Hepatocyte (in vitro differentiated cells): ENCODE data around the gene ETV6. TPM values are rescaled to one million over a fixed set of nuclear protein-coding genes. Genes with fewer than 3 reads are reported as not detected.

Experiments used
- DNase-seq: peaks from one replicate; pipeline ENCODE4 v3.0.0-alpha.2; 2016; ENCODE audit warnings: low spot score
- H2AFZ ChIP-seq: fragments of 200-600 bp; sonication (generic); 2 replicates; pipeline ENCODE4 v1.6.0; 2016; ENCODE audit warnings: antibody characterized with exemption, mild to moderate bottlenecking
- H3K27ac ChIP-seq: fragments of 200-600 bp; sonication (generic); 2 replicates; pipeline ENCODE4 v1.5.1; 2016; ENCODE audit warnings: mild to moderate bottlenecking
- H3K27me3 ChIP-seq: fragments of 200-600 bp; sonication (generic); 2 replicates; pipeline ENCODE4 v1.6.1; 2016
- H3K36me3 ChIP-seq: fragments of 200-600 bp; sonication (generic); replicated peaks from 2 replicates; pipeline ENCODE4 v1.5.1; 2016; ENCODE audit warnings: low read depth; ENCODE audit not compliant: insufficient read depth
- H3K4me1 ChIP-seq: fragments of 200-600 bp; sonication (generic); 2 replicates; pipeline ENCODE4 v1.5.1; 2016; ENCODE audit warnings: mild to moderate bottlenecking, moderate library complexity; ENCODE audit not compliant: insufficient read depth
- H3K4me2 ChIP-seq: fragments of 200-600 bp; sonication (generic); 2 replicates; pipeline ENCODE4 v1.6.0; 2016
- H3K4me3 ChIP-seq: fragments of 200-600 bp; sonication (generic); 2 replicates; pipeline ENCODE4 v1.5.1; 2016; ENCODE audit warnings: mild to moderate bottlenecking
- H3K79me2 ChIP-seq: fragments of 200-600 bp; sonication (generic); 2 replicates; pipeline ENCODE4 v1.6.0; 2017; ENCODE audit warnings: mild to moderate bottlenecking
- H3K9me2 ChIP-seq: fragments of 200-600 bp; sonication (generic); replicated peaks from 2 replicates; pipeline ENCODE4 v1.6.0; 2017; ENCODE audit warnings: mild to moderate bottlenecking; ENCODE audit not compliant: insufficient read depth
- H3K9me3 ChIP-seq: fragments of 200-600 bp; sonication (generic); 2 replicates; pipeline ENCODE4 v1.5.1; 2016; ENCODE audit warnings: low read depth, mild to moderate bottlenecking
- H4K20me1 ChIP-seq: fragments of 200-600 bp; sonication (generic); 2 replicates; pipeline ENCODE4 v1.6.0; 2016; ENCODE audit warnings: mild to moderate bottlenecking; ENCODE audit not compliant: insufficient read depth, poor library complexity, severe bottlenecking
- CTCF ChIP-seq: fragments of 200-600 bp; sonication (generic); IDR thresholded peaks from 2 replicates; pipeline ENCODE4 v1.5.1; 2016; ENCODE audit warnings: antibody characterized with exemption, mild to moderate bottlenecking; ENCODE audit not compliant: poor library complexity
- EZH2 ChIP-seq: fragments of 200-600 bp; sonication (generic); IDR thresholded peaks from 2 replicates; pipeline ENCODE4 v1.6.1; 2016; ENCODE audit warnings: antibody characterized with exemption, mild to moderate bottlenecking, borderline replicate concordance
- EZH2phosphoT487 ChIP-seq: fragments of 200-600 bp; sonication (generic); IDR thresholded peaks from one replicate; pipeline ENCODE4 v1.6.1; 2018; ENCODE audit warnings: antibody characterized with exemption, mild to moderate bottlenecking, low read depth, moderate library complexity; ENCODE audit not compliant: unreplicated experiment, severe bottlenecking
- whole genome bisulfite sequencing: methylation state at CpG from one replicate; pipeline ENCODE4 v1.1.6; 2016; ENCODE audit warnings: low lambda C conversion rate; ENCODE audit errors: missing lambda C conversion rate; 5-methylcytosine and 5-hydroxymethylcytosine counted together
- polyA plus RNA-seq: library from polyadenylated mRNA; unstranded; fragments of >200 nt; fragmentation: Nextera tagmentation; extraction: Ambion mirVana; gene quantifications from 2 replicates; pipeline ENCODE4 v1.2.1, GENCODE V29; 2016
- total RNA-seq: library from RNA; depleted of rRNA; stranded (reverse); fragments of >200 nt; gene quantifications from 2 replicates; pipeline ENCODE4 v1.2.3, GENCODE V29; 2014

Gene ETV6
- total and polyA plus RNA-seq, 2 experiments from 2014 or later, result 8.0 to 9.7 TPM

- no peaks in the 10 kb centered on the region for H3K9me3 ChIP-seq
- no peak overlapping the region for H3K4me3 ChIP-seq
- H3K9me2 ChIP-seq, result no peaks in the 10 kb centered on the region
- H2AFZ ChIP-seq, result no peak overlapping the region
- no peak for TF ChIP-seq EZH2phosphoT487
- no peak for TF ChIP-seq CTCF
- TF ChIP-seq EZH2, result no peak
- peaks cover 7% of the 10 kb centered on the region for H3K79me2 ChIP-seq
- no peaks in the 10 kb centered on the region for H3K36me3 ChIP-seq
- H3K4me2 ChIP-seq, result no peak overlapping the region
- H3K4me1 ChIP-seq, result peaks cover 25% of the 10 kb centered on the region
- no peaks in the 10 kb centered on the region for H4K20me1 ChIP-seq
- H3K27ac ChIP-seq, result no peak overlapping the region
- 60% methylated on average over 4 of the region's 4 CpGs for WGBS
- no peaks in the 10 kb centered on the region for H3K27me3 ChIP-seq
- no peak for DNase-seq
These were observed 182.6 kb downstream of the ETV6 start for GRCh38 chr12:11832093-11832492.

- no peak overlapping the region for H3K4me3 ChIP-seq
- H3K36me3 ChIP-seq, result no peaks in the 10 kb centered on the region
- TF ChIP-seq CTCF (no peak), EZH2phosphoT487 (no peak), EZH2 (no peak)
- H3K9me2 ChIP-seq, result no peaks in the 10 kb centered on the region
- WGBS, result 72% methylated on average over 4 of the region's 4 CpGs
- H3K79me2 ChIP-seq, result peaks cover 10% of the 10 kb centered on the region
- no peaks in the 10 kb centered on the region for H3K27me3 ChIP-seq
- no peaks in the 10 kb centered on the region for H3K9me3 ChIP-seq
- H3K4me1 ChIP-seq, result peaks cover 16% of the 10 kb centered on the region
- no peak overlapping the region for H2AFZ ChIP-seq
- H4K20me1 ChIP-seq, result no peaks in the 10 kb centered on the region
- DNase-seq, result no peak
- no peak overlapping the region for H3K27ac ChIP-seq
- H3K4me2 ChIP-seq, result no peak overlapping the region
These were observed 183.9 kb downstream of the ETV6 start for GRCh38 chr12:11833174-11833895.

- peaks cover 15% of the 10 kb centered on the region for H3K4me1 ChIP-seq
- TF ChIP-seq CTCF (no peak), EZH2phosphoT487 (no peak), EZH2 (no peak)
- WGBS, result 59% methylated on average over 4 of the region's 4 CpGs
- H3K79me2 ChIP-seq, result peaks cover 10% of the 10 kb centered on the region
- H3K36me3 ChIP-seq, result no peaks in the 10 kb centered on the region
- no peaks in the 10 kb centered on the region for H4K20me1 ChIP-seq
- no peaks in the 10 kb centered on the region for H3K9me3 ChIP-seq
- H3K27me3 ChIP-seq, result no peaks in the 10 kb centered on the region
- H3K9me2 ChIP-seq, result no peaks in the 10 kb centered on the region
- H3K4me2 ChIP-seq, result no peak overlapping the region
- no peak overlapping the region for H2AFZ ChIP-seq
- no peak for DNase-seq
- no peak overlapping the region for H3K27ac ChIP-seq
- H3K4me3 ChIP-seq, result no peak overlapping the region
These were observed 184.8 kb downstream of the ETV6 start for GRCh38 chr12:11834104-11834812.
